ENCODE results near the gene ZC3H12C.
A peak's percentile ranks its signal among the peaks of the same experiment; 100 is the strongest.
"Not testable (repeated sequence)": the region's sequence is repeated elsewhere in the genome, so short reads cannot be mapped to it uniquely, and the experiment has no call there.

ZC3H12C gene

DNA sequence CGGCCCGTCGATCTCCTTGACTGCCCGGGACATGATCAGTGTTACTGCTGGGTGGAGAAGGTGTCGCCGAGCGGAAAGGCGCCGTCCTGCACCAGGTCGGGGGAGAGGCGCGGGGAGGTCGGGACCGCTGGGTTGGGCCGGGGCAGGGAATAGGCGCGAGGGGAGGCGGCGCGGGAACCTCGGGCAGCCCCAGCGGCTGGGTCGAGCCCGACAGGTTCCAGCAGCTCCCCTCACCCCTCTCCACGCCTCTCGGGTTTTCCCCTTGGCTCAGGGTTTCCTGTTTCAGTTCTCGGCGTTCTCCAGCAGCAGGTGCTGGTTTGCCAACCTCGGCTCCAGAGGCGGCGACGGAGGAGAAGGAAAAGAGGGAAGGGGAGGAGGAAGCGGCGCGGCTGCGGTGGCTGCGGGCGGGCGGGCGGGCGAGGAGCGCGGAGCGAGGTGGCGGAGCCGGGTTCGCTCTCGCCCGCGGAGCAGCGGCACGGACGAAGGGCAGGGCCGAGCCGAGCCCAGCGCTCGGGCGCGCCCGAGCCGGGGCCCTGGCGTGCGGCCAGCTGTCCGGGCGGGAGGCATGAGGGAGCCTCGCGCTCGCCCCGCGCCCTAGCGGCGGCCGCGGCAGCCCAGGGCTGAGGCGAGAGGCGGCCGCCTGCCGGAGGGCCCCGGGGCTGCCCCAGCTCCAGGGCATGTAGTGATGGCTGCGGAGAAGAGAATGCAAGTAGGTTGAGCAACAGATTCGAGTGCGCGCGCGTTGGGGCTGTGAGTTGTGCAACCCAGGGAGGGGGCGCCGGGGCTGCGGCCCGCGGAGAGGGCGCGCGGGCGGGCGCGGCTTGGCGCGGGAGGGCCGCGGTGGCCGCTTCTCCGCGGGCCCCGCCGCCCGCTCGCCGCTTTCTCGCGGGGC, at the start of gene ZC3H12C:
TSS of gene ZC3H12C (plus strand) at position 878 of the 892 bp plus-strand sequence. CDS start 20 bp downstream, outside the sequence.
- peak in 1 of 2 donors; percentile 19 for DNase-seq (ENCODE audit: low read depth in 2 of 2)

DNA sequence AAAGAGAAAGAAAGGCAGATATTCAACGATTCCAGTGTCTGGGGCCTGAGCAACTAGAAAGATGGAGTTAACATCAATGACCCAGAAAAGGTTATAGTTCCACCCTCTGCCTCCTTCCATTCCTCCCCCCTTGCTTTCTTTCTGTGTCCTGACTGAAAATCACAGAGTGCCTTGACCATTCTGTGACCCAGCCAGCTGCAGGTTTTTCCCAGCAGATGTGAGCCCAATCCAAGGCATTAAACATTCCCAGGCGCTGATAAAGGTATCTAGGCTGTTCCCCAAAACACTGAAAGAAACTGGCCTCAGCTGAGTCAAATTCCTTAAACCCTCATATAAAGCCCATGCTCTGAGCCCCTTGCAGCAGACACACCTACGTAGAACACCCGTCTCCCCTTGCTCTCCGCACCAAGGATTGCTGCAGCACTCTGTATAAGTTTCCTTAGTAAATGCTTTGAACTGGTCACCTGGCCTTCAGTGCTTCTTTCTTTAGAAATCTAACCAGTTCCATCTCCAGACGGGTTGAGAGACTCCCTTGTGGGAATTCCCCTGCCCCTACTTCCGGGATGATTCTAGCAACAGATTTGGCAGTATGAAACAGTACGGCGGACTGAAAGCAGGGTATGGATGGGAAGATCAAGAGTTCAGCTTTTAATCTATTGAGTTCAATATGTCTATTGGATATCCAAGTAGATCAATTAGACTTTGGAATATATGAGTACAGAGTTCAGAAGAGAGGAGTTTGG, 48.8 kb upstream of the ZC3H12C start:
- DNase-seq (ENCODE audit: low read depth in 2 of 2) = no peak

DNA sequence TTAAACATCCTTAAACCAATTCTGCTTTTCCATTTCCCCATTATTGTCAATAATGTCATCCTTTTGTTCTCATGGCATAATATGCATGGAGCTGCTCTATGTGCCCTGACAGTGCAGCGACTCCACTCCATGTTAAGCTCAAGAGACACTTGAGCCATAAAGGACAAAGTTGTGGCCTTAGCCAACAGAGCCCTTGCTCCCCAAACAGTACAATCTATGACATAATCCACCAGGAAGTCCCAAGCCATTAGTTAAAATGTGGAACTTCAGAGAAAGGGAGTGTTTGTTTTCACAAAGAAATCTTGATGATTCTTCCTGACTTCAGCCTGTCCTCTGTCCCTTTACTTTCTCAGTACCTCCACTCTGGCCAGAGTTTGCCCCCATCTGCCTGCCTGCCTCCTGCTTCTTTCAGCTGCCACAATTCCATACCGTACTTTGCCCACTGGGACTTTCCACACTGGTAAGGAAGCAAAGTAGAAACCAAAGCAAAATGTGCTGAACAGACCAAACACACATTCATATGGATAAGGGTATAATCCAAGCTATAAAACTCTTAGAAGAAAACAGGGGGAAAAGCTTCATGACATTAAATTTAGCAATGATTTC, 46.3 kb upstream of the ZC3H12C start:
- no peak for DNase-seq (ENCODE audit: low read depth in 2 of 2)

DNA sequence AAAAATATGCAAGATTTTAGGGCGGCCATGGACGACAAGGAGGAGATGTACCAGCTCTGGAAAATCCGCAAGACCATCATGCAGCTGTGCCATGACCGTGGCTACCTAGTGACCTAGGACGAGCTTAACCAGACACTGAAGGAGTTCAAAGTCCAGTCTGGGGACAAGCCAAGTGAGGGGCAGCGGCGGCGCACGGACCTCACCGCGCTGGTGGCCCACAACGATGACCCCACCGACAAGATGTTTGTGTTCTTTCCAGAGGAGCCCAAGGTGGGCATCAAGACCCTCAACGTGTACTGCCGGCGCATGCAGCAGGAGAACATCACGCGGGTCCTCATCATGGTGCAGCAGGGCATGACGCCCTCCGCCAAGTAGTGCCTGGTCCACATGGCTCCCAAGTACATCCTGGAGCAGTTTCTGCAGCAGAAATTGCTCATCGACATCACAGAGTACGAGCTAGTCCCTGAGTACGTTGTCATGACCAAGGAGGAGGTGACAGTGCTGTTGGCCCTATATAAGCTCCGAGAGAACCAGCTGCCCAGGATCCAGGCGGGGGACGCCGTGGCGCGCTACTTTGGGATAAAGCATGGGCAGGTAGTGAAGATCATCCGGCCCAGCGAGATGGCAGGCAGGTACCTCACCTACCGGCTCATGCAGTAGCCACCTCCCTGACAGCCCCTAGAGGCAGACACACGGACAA, 43.5 kb upstream of the ZC3H12C start:
- no peak for DNase-seq (ENCODE audit: low read depth in 2 of 2)

DNA sequence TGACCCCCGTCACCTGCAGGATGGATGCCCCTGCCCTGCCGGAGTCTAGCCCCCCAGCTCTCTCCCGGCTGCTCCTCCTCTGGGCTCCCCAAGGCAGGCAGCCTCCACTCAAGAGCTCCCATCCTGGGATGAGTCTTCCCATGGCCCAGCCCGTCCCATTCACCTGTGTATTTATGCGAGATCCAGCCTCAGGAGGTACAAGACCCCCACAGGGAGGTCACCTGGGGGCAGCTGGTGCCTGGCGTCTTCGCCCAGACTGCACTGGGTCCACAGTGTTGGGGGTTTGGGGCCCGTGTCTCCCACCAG, 43.0 kb upstream of the ZC3H12C start:
- DNase-seq (ENCODE audit: low read depth in 2 of 2) = no peak

DNA sequence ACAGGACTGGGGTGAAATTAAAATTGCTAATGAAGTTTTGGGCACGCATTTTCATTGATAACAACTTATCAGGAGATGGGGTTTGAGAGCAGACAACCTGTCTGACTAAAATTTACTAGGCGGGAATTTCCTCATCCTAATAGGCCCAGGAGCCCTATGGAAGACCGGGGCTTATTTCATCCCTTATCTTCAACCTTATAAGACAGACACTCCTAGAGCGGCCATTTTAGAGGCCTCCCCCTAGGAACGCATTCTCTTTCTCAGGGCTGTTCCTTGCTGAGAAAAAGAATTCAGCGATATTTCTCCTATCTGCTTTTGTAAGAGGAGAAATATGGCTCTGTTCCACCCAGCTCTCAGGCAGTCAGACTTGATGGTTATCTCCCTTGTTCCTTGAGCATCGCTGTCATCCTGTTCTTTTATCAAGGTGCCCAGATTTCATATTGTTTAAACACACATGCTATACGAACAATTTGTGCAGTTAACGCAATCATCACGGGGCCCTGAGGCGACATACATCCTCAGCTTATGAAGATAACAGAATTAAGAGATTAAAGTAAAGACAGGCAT, 39.3 kb upstream of the ZC3H12C start:
- no peak for DNase-seq (ENCODE audit: low read depth in 2 of 2)

DNA sequence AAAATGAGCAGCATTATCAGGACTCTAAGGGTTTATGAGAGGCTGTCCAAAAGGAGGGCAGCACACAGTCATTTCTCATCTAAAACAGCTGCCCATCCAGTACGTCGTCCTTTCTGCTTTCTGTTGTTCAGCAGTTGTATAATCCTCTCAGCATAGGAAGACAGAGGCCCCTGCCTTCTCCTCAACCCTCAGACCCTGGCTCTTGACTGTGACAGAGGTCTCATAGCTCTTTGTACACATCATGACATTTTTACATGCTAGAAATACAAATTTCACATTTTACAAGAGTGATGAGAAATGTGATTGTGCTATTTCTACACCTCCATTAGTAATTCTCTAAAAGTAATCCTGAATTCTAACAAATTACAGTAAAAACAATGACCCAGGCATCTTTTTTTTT, 36.2 kb upstream of the ZC3H12C start:
- no peak for DNase-seq (ENCODE audit: low read depth in 2 of 2)

DNA sequence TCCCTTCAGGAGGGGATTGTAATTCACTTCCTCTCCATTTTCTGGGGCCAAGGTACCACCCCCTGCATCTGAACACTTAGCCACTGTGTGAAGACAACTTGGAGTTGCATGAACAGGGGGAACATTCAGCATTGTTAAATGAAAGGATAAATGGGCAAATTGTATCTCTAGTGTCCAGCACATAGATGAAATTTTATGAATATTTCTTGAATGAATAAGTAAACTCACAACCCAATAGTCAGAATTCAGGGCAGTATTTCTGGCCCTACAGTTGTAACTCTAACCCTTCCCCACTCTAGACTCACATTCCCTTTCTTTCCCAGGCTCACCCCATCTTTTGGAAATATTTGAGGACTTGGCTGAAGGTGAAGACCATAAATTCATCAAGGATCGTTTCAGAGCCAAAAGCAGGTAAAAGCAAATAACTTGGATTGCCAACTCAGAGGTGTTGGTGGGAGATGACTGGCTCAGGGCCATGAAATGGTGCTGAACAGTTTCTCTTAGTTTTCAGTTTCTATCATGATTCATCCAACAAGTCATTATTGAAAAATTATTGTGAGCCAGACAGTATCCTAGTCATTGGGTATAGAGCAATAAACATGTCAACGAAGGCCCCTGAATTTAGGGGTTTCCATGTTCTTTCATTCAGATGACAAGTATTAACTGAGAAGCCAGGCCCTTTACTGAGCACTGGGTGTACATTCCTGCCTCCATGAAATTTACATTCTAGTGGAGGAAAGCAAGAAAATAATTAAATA, 33.3 kb upstream of the ZC3H12C start:
- DNase-seq (ENCODE audit: low read depth in 2 of 2) = no peak

DNA sequence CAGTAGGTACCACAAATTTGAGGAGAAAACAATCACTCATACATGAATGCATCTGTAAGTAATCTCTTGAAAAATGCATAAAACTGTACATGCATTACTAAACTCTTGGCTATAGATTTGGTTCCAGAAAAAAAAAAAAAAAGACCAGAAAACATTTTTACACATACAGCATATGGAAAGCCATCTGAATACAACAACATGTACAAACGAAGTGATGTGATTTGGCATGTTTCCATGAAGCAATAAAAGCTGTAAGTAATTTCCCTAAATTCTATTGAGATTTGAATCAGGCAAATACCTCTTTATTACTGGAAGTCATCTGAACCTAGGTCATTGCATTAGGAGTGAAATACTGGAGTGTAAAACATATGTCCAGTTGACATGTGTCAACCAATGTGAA, 31.9 kb upstream of the ZC3H12C start:
- no peak for DNase-seq (ENCODE audit: low read depth in 2 of 2)

DNA sequence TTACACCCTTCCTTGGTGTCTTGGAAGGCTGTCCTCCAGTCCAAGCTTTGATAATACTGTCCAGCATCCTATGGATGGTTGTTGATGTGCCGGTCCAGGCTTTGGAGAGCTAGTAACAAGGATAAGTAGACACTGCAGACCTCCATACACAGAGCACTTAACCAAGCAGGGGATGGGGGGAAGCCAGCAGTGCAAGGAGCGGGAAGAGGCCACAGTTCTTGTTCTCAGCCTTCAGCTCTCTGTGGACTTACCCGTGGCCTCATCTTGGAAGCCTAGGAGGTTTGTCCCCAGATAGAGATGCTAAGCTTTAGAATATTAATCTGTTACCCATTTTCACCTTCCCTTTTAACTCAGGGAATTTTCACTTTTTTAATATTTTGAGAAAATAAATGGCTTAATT, 30.9 kb upstream of the ZC3H12C start:
- no peak for DNase-seq (ENCODE audit: low read depth in 2 of 2)

DNA sequence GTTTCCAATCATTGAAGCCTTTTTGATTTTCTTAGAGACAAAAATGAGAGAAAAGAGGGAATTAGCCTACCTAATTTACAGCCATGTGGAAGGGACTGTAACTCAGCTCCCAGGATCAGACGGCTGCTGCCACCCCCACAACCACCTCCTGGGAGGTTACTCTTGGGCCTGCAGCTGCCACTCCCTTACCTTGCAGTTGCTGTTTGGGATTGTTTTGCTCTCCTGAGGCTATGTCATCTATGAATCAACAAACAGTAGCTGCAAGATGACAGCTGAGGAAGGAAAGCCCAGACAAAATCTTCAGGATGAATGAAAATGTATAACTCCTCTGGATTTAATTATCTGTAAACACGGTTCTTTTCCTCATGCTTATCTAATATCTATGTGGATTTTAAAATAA, 28.0 kb upstream of the ZC3H12C start:
- DNase-seq (ENCODE audit: low read depth in 2 of 2) = no peak

DNA sequence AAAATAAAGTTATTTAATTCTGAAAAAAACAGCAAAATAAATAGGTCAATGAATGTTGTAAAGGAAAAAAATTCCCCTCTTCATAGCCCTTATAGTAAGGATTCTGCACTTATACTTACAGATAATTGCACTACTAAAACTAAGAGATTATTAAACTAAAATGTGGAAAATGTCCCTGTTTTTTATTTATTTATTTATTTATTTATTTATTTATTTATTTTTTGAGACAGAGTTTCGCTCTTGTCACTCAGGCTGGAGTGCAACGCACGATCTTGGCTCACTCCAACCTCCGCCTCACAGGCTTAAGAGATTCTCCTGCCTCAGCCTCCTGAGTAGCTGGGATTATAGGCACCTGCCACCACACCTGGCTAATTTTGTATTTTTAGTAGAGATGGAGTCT, 25.2 kb upstream of the ZC3H12C start:
- not testable (repeated sequence) for DNase-seq (ENCODE audit: low read depth in 2 of 2)

DNA sequence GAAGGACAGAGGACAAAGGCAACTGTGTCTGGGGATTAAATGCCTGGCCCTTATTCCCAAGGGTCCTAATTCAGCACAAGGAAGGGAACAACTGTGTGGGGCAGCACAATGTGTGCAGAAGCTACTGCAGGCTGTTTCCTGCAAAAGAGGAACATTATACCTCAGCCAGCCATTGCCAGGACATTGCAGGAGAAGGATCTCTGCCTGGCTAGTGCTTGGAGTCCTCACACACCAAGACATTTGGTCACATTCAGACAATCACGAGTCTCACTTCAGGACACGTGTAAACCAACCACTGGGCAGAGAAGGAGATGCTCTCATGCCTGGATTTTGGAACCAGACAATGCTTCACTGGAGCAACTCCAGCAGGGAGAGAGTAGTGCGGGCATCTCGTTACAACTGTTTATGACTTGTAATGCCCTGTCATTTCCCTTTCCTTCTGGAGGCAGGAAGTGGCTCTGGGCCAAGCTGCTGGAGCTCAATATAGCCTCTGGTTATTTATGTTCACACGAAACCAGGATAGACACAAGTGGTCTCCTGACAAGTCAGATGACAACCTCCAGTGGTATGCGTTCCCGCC, 23.9 kb upstream of the ZC3H12C start:
- DNase-seq (ENCODE audit: low read depth in 2 of 2) = no peak

DNA sequence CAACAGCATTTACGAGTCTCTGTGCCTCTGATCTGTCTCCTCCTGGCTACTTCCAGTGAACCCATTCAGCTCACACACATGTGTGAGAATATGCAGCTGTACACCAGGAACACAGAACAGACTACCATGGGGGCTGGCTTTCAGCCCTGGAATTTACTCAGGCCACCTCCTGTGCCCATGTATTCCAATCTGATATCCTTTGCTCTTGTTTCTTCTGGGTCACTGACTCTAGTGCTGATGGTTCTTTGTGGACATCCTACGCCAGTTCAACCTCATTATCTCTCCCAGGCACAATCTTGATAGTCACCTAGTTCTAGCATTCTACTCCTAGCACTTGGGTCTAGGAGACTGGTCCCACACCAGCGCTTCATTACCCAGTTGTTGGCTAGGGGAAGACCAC, 23.0 kb upstream of the ZC3H12C start:
- no peak for DNase-seq (ENCODE audit: low read depth in 2 of 2)

DNA sequence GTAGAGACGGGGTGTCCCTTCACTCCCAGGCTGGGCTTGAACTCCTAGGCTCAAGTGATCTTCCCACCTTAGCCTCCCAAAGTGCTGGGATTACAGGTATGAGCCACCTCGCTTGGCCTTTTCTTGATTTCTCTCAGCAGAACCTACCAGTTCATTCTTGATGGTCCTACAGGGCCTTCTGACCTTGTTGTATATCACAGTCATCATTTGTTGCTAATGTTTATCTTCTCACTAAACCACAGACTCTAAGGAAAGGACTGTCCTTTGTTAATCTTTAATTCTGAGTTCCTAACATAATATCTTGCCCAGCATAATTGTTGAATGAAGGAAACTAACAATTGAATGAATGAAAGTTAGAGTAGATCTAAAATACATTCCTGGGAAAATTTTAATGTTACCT, 22.0 kb upstream of the ZC3H12C start:
- no peak for DNase-seq (ENCODE audit: low read depth in 2 of 2)

DNA sequence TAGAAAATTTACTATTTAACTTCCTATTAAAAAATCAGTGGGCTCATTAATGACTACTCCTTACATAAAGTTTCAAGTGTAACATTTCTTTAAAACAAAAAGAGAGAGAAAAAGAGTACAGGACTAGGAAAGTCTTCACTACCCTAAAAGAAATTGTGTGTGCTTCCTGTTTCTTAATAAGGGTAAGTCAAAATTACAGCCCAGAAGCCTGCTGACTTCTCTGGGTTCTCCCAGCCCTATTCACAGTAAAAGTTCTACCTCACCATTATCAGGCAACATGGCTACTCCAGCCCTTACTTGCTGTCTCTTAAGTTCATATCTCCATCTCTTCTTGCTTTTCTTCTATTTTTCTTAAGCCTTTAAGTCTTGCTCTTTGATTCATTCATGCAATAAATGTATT, 20.3 kb upstream of the ZC3H12C start:
- DNase-seq (ENCODE audit: low read depth in 2 of 2) = no peak

DNA sequence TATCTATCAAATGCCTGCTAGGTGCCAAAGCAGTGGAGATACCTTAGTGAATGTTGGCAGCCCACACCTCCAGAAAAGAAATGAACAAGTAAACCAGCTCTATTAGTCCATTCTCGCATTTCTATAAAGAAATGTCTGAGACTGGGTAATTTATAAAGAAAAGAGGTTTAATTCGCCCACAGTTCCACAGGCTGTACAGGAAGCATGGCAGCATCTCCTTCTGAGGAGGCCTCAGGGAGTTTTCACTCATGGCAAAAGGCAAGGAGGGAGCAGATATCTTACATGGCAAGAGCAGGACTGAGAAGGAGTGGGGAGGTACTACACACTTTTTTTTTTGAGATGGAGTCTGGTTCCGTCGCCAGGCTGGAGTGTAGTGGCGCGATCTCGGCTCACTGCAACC, 18.7 kb upstream of the ZC3H12C start:
- DNase-seq (ENCODE audit: low read depth in 2 of 2) = no peak

DNA sequence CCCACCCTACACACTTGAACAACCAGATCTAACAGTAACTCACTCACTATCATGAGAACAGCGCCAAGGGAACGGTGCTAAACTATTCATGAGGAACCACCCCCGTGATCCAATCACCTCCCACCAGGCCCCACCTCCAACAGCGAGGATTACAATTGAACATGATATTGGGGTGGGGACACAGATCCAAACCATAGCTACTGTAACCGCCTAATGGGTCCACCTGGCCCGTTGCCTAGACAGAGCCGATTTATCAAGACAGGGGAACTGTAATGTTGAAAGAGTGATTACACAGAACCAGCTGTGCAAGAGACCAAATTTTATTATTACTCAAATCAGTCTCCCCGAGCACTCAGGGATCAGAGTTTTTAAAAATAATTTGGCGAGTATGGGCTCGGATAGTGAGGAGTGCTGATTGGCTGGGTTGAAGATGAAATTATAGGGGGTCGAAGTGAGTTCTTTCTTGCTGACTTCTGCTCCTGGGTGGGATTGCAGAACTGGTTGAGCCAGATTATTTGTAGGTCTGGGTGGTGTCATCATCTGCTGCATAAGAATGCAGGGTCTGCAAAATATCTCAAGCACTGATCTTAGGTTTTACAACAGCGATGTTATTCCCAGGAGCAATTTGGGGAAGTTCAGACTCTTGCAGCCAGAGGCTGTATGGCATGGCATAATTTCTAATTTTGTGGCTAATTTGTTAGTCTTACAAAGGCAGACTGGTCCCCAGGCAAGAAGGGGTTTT, 17.9 kb upstream of the ZC3H12C start:
- DNase-seq (ENCODE audit: low read depth in 2 of 2) = no peak

DNA sequence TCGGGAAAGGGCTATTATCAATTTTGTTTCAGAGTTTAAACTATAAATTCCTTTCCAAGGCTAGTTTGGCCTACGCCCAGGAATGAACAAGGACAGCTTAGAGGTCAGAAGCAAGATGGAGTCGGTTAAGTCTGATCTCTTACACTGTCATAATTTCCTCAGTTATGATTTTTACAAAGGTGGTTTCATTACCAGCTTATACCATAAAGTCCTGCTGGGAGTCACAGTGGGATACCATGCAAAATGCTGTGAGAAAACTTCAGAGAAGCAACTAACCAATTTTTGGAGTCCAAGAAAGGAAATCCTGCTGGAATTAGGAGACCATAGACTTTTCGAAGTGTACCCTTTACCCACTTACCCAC, 17.4 kb upstream of the ZC3H12C start:
- DNase-seq (ENCODE audit: low read depth in 2 of 2) = no peak

DNA sequence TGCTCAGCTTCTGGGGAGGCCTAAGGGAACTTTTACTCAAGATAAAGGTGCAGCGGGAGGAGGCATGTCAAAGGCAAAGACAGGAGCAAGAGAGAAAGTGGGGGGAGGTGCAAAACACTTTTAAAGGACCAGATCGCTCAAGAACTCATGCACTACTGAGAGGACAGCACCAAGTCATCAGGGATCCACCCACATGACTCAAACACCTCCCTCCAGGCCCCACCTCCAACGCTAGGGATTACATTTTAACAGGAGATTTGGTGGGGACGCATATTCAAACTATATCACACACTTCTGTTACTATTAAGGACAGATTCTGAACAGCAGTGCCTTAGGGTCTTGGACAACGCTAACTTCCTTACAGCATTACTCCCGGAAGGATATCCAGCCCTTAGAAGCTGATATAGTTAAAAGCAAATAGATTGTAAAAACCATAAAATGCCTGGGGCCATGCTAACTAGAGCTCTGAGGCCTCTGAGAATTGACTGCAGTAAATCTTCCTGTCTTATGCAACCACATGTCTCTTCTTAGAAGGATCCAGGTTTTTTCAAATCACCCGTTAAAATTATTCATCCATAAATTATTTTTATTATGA, 16.7 kb upstream of the ZC3H12C start:
- DNase-seq (ENCODE audit: low read depth in 2 of 2) = no peak
